GM21576 (cell line): Measurements from ENCODE around the gene PIP4K2A.

Experiments
- ATAC-seq: cut with Tn5 transposase; IDR thresholded peaks from one replicate; pipeline ENCODE4 v1.9.1; 2021; ENCODE audit warnings: mild to moderate bottlenecking, moderate library complexity; ENCODE audit not compliant: unreplicated experiment

Gene PIP4K2A

GRCh38 chr10:22604344-22605126 lies 109.8 kb downstream of the PIP4K2A start:
- ATAC-seq = no peak

GRCh38 chr10:22603581-22603980 lies 110.8 kb downstream of the PIP4K2A start:
- ATAC-seq = no peak

DNA sequence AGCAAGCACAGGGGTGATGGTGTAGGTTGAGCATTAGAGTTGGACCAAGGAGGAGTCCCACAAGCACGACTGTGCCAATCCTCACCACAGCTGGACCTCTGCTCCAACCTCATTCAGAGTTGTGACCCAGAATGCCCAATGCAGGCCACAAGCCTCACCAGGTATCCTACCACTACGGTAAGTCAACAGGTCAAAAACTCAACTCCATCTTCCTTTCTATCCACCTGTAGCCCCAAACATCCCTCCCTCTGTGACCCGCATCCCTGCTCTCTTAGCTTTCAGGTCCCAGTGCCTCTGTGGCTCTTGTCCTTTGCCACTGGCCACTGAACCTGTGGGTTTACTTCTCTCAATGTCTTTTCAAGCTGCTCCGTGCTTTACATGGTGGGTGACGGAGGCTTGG lies 112.8 kb downstream of the PIP4K2A start:
- ATAC-seq = no peak

DNA sequence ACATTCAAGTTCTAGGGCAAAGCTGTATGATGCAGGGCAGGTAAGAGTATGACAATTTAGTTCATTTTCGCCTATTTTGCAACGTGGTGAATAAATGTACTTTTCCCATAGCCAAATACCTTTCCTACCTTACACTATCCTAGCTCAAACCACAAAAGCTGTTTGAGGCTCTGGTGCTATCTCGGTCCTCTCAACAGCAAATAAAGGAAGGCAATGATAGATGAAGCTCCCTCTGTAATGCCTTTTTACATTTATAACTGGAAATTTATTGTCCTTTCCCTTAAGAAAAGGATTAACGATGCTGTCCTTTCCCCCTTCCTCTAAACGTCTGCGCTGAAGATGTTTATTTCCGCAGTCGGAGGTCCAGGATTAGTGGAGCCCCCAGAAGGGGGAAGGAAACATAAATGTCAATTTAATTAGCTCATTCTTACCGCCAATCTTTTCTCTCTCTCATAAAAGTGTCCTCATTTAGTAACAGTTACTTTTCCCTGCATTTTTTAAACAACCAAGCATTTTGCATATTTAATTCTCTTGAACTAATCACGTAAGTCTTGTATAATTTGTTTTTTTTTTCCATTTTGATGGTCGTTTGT lies 114.6 kb downstream of the PIP4K2A start:
- no peak for ATAC-seq

DNA sequence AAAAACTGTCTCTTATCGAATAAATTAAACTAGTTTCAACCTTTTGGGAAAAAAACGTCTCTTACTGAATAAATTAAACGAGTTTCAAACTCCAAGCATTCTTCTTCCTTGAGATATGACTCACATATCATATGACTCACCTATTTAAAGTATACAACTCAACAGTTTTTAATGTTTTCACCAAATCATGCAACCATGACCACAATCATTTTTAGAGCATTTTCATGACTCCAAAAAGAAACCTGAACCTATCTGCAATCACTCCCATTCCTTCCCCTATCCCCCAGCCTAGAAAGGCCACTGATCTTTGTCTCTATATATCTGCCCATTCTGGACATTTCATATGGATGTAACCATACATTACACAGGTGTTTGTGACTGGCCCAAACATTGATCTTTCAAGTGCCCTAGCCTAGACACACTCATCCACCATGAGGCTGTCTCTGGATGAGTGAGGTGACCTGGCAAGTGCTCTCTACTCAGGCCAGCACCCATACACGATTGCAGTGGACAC lies 115.3 kb downstream of the PIP4K2A start:
- no peak for ATAC-seq

DNA sequence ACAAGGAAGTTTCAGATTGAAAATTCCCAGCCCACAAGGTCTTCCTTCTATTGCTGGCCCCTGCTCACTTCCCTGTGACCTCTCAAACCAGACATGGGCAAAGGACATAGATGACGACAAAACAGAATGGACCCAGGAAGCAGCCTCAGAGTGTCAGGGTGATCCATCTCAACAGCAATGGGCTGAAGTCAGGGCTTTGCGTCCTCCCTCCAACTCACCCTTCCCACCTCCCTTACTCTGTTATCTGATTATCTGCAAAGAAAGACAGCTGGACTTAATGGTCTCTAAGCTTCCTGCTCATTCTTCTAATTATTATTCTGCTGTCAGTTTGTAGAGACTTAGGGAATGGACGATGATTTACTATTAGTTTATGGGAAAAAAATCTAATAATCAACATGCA lies 115.9 kb downstream of the PIP4K2A start:
- ATAC-seq = no peak

DNA sequence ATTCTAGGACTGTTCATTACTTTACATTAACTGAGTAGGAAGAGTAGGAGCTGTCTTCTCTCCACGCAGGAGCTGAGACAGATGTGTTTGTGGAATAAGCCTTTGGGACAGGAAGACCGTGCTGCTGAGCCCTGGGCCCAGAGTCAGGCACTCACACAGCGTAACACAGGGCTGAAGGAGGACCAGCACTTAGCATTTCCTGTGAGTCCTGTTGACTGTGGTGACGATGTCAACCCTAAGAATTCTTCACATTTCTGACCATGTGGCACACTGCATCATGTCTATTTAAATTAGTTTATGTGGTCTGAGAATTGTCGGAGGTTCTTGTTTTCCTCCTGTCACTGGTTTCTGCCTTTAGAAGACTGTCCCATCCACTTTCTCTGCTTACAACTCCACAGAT lies 117.2 kb downstream of the PIP4K2A start:
- peak; percentile 62 for ATAC-seq

GRCh38 chr10:22593636-22594198 lies 120.7 kb downstream of the PIP4K2A start:
- no peak for ATAC-seq

DNA sequence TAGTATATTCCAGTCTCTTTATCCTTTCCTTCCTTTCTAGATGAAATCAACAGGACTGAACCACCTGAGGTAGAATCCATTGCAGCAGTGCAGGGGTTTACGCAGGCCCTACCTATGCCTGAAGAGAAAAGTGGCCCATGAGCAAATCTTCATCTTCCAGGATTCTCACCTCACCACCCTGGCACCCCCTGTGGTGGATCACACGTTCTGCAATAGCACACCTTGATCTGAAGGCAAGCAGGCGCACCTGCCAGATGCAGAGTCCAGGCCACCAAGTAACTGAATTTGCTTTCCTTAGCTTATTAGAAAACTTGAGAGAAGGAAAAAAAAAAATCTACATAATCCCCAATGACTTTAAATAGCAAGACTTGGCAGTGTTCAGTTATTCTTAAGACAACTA lies 121.4 kb downstream of the PIP4K2A start:
- ATAC-seq = no peak

GRCh38 chr10:22589851-22590514 lies 124.4 kb downstream of the PIP4K2A start:
- ATAC-seq = no peak

DNA sequence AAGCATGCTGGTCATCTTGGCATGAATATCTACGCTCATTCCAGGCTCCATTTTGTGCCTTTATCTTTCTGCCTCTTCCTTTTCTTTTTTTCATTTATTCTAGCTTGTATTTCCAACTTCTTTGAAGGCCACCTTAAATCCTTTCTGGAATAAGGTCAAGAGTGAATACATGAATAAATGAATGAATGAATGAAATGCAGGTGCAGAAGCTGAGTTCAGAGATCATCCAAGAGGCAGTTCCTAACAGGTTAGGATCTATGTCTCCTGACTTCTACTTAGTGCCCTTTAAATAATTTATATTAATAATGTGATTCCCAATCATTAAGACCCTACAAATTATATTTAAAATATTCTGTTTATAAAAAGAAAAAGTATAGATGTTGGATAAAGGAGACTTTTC lies 125.9 kb downstream of the PIP4K2A start:
- ATAC-seq = no peak

- ATAC-seq = no peak
These were observed 130.7 kb downstream of the PIP4K2A start for GRCh38 chr10:22583683-22584082.

- ATAC-seq = no peak
These were observed 132.9 kb downstream of the PIP4K2A start for GRCh38 chr10:22581461-22581860.

- ATAC-seq = no peak
These were observed 133.7 kb downstream of the PIP4K2A start for GRCh38 chr10:22580711-22581110.

DNA sequence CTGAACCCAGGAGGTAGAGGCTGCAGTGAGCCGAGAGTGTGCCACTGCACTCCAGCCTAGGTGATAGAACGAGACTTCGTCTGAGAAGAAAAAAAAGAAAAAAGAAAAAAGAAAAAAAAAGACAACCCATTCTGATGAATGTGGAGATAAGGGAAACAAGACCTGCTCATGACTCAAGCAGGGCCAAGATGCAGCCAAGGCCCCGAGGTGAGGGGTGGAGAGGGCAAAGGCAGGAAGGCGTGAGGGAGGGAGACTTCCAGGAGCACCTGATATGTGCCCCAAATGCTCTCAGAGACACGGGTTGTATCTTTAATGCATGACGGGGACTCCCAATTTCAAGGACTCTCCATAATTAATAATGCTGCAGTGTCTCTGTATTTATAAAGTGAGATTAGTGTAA lies 134.6 kb downstream of the PIP4K2A start:
- no peak for ATAC-seq

GRCh38 chr10:22573820-22574569 lies 140.4 kb downstream of the PIP4K2A start:
- no peak for ATAC-seq

GRCh38 chr10:22570733-22571430 lies 143.5 kb downstream of the PIP4K2A start:
- no peak for ATAC-seq

- no peak for ATAC-seq
These were observed 144.1 kb downstream of the PIP4K2A start for GRCh38 chr10:22570234-22570633.

DNA sequence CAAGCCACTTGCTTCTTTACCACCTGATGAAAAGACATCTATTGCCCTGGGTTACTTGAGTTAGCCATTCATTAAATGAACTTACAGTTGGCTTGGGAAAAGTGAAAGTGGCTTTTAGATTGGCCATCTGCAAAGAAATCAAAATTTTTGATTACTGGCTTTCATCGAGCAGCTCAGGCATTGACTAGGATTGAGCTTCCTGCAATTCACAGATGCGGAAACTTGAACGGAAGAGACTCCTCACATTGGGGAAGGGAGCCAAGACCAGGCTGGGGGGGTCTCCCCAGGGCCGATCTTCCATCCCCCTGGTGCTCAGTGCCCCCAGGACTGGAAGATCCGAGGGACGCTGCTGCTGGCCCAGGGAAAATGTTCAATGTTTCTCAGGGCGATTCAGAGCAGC lies 145.4 kb downstream of the PIP4K2A start:
- ATAC-seq = no peak

GRCh38 chr10:22564060-22564459 lies 150.3 kb downstream of the PIP4K2A start:
- no peak for ATAC-seq
